ENCODE data around the gene LPAR6. TPM values are rescaled to one million over a fixed set of nuclear protein-coding genes. Genes with fewer than 3 reads are reported as not detected.

The LPAR6 gene
- total RNA-seq, 1 experiment from 2014 or later: 3.9 TPM

DNA sequence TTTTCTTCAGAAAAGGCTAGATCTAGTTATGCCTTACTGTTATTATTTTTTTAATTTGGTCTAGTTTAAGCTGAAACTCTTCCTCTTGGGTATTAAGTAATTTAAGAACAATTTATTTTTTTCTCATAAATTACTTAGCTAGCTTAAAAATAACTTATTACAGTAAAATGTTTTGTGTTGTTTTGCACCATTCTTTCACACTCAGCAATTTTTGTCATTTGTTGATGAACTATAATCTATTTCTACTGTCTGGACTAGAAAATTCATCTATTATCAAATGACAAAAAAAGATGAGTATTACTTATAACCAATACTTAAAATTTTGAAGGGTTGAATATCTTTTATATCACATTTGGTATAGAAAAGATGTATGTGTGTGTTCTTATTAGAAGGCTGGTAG lies 1.6 kb upstream of the LPAR6 start:
- POLR2A ChIA-PET: no interaction called here
- Mint-ChIP-seq H3K36me3 (peaks cover 34% of the 10 kb centered on the region), H3K27ac (no peak overlapping the region), H3K27me3 (ENCODE audit: low read depth) (no peaks in the 10 kb centered on the region; the same call in 1 of the 2 replicates), H3K4me3 (no peak overlapping the region), H3K4me1 (peaks cover 24% of the 10 kb centered on the region), H3K9me3 (peaks cover 28% of the 10 kb centered on the region)
- CTCF ChIA-PET: no interaction called here
- no peak for DNase-seq (ENCODE audit: low spot score)
- TF ChIP-seq ATF2 (CRISPR knock-in tag; IDR thresholded peaks at IDR 0.05; ENCODE audit: borderline replicate concordance, low read depth) (no peak), PRRX2 (CRISPR knock-in tag; IDR thresholded peaks at IDR 0.05) (no peak), TCF7 (CRISPR knock-in tag; IDR thresholded peaks at IDR 0.05; ENCODE audit: low read depth) (no peak), HMGA2 (CRISPR knock-in tag; IDR thresholded peaks at IDR 0.05) (no peak), SOX15 (CRISPR knock-in tag; IDR thresholded peaks at IDR 0.05) (no peak), E2F1 (CRISPR knock-in tag; IDR thresholded peaks at IDR 0.05) (no peak), ZNF396 (CRISPR knock-in tag; IDR thresholded peaks at IDR 0.05; ENCODE audit: borderline replicate concordance) (no peak), STAT6 (CRISPR knock-in tag; conservative IDR thresholded peaks at IDR 0.05; ENCODE audit: low read depth) (no peak), MYBL2 (CRISPR knock-in tag; IDR thresholded peaks at IDR 0.05) (no peak)
- TF ChIP-seq, protein P1, sequence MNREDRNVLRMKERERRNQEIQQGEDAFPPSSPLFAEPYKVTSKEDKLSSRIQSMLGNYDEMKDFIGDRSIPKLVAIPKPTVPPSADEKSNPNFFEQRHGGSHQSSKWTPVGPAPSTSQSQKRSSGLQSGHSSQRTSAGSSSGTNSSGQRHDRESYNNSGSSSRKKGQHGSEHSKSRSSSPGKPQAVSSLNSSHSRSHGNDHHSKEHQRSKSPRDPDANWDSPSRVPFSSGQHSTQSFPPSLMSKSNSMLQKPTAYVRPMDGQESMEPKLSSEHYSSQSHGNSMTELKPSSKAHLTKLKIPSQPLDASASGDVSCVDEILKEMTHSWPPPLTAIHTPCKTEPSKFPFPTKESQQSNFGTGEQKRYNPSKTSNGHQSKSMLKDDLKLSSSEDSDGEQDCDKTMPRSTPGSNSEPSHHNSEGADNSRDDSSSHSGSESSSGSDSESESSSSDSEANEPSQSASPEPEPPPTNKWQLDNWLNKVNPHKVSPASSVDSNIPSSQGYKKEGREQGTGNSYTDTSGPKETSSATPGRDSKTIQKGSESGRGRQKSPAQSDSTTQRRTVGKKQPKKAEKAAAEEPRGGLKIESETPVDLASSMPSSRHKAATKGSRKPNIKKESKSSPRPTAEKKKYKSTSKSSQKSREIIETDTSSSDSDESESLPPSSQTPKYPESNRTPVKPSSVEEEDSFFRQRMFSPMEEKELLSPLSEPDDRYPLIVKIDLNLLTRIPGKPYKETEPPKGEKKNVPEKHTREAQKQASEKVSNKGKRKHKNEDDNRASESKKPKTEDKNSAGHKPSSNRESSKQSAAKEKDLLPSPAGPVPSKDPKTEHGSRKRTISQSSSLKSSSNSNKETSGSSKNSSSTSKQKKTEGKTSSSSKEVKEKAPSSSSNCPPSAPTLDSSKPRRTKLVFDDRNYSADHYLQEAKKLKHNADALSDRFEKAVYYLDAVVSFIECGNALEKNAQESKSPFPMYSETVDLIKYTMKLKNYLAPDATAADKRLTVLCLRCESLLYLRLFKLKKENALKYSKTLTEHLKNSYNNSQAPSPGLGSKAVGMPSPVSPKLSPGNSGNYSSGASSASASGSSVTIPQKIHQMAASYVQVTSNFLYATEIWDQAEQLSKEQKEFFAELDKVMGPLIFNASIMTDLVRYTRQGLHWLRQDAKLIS (CRISPR knock-in tag; IDR thresholded peaks at IDR 0.05; ENCODE audit: borderline replicate concordance): no peak
- TF ChIP-seq, protein P2, sequence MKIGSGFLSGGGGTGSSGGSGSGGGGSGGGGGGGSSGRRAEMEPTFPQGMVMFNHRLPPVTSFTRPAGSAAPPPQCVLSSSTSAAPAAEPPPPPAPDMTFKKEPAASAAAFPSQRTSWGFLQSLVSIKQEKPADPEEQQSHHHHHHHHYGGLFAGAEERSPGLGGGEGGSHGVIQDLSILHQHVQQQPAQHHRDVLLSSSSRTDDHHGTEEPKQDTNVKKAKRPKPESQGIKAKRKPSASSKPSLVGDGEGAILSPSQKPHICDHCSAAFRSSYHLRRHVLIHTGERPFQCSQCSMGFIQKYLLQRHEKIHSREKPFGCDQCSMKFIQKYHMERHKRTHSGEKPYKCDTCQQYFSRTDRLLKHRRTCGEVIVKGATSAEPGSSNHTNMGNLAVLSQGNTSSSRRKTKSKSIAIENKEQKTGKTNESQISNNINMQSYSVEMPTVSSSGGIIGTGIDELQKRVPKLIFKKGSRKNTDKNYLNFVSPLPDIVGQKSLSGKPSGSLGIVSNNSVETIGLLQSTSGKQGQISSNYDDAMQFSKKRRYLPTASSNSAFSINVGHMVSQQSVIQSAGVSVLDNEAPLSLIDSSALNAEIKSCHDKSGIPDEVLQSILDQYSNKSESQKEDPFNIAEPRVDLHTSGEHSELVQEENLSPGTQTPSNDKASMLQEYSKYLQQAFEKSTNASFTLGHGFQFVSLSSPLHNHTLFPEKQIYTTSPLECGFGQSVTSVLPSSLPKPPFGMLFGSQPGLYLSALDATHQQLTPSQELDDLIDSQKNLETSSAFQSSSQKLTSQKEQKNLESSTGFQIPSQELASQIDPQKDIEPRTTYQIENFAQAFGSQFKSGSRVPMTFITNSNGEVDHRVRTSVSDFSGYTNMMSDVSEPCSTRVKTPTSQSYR (CRISPR knock-in tag; IDR thresholded peaks at IDR 0.05): no peak
- ATAC-seq: no peak

DNA sequence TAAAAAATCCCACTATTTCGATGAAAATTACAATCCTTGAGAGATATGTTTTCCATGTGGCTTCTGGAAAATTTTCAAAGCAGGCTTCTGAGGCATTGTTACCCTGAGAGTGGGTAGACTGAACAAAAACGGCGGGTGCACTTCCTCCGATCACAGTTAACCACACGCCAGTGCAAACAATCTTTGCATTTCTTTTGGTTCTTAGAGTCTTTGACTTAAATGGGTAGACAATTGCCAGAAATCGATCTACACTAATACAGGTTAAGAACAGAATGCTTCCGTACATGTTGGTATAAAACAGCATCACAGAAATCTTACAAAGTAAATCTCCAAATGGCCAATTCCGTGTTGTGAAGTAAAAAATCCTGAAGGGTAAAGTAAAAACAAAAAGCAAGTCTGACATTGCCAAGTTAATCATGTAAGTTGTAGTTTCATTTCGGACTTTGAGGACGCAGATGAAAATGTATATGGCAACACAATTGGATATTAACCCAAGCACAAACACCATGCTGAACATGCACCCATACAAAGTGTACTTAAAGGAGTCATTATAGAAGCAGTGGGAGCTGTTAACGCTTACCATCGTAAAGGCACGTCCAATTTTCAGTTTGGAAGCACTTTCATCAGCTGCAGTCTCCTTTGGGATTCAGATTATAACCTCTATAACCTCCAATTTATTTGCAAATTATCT lies 927 bp downstream of the LPAR6 start:
- Mint-ChIP-seq H3K4me1 (peaks cover 24% of the 10 kb centered on the region), H3K4me3 (peak overlapping the region; percentile 87), H3K36me3 (peaks cover 12% of the 10 kb centered on the region), H3K9me3 (peaks cover 6% of the 10 kb centered on the region), H3K27ac (peak overlapping the region; percentile 93), H3K27me3 (ENCODE audit: low read depth) (no peaks in the 10 kb centered on the region)
- ChIA-PET CTCF (no interaction called here), POLR2A (interaction anchor here (0.6 kb wide), 1 partner anchor 393 kb away, joined by 3 read pairs; no protein-coding TSS in a partner anchor)
- DNase-seq (ENCODE audit: low spot score): no peak
- ATAC-seq: peak; percentile 57
- TF ChIP-seq HMGA2 (CRISPR knock-in tag; IDR thresholded peaks at IDR 0.05): no peak
- TF ChIP-seq IRF1 (CRISPR knock-in tag; IDR thresholded peaks at IDR 0.05): no peak
- no peak for TF ChIP-seq ATF2 (CRISPR knock-in tag; IDR thresholded peaks at IDR 0.05; ENCODE audit: borderline replicate concordance, low read depth)
- no peak for TF ChIP-seq SMAD3 (CRISPR knock-in tag; IDR thresholded peaks at IDR 0.05; ENCODE audit: borderline replicate concordance)
- TF ChIP-seq, protein P3, sequence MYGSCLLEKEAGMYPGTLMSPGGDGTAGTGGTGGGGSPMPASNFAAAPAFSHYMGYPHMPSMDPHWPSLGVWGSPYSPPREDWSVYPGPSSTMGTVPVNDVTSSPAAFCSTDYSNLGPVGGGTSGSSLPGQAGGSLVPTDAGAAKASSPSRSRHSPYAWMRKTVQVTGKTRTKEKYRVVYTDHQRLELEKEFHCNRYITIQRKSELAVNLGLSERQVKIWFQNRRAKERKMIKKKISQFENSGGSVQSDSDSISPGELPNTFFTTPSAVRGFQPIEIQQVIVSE (CRISPR knock-in tag; IDR thresholded peaks at IDR 0.05; ENCODE audit: borderline replicate concordance): no peak
- TF ChIP-seq ZNF263 (CRISPR knock-in tag; IDR thresholded peaks at IDR 0.05; ENCODE audit: low read depth): no peak
- no peak for TF ChIP-seq CREM (CRISPR knock-in tag; IDR thresholded peaks at IDR 0.05)
- TF ChIP-seq USF1 (CRISPR knock-in tag; IDR thresholded peaks at IDR 0.05): no peak

All from WTC11 (cell line).